Activated CD4-positive, alpha-beta T cell treated with anti-CD3 and anti-CD28 coated beads, Interleukin-2, amount 10 ng/mL, durations not matched to agents 7 days and 5 days (primary cell): ENCODE data around the gene NAGLU. TPM values are rescaled to one million over a fixed set of nuclear protein-coding genes. Genes with fewer than 3 reads are reported as not detected.
A peak's percentile ranks its signal among the peaks of the same experiment; 100 is the strongest.
"Not testable (repeated sequence)": the region's sequence is repeated elsewhere in the genome, so short reads cannot be mapped to it uniquely, and the experiment has no call there.

Experiments used
- CTCF ChIA-PET: fragments of 350-600 bp; sonication (Branson Sonifier 250); formaldehyde crosslinking; loops from one replicate; lab custom pipeline; 2021; ENCODE audit warnings: antibody characterized with exemption; lab: Charles Lee
- POLR2A ChIA-PET: fragments of 350-600 bp; sonication (Branson Sonifier 250); formaldehyde crosslinking; loops from one replicate; lab custom pipeline; 2021; ENCODE audit warnings: antibody characterized with exemption; lab: Charles Lee
- DNase-seq: peaks from one replicate; pipeline ENCODE4 v3.0.0-alpha.2; 2020
- H3K27ac Mint-ChIP-seq: one replicate; pipeline ENCODE4 v1.8.0; 2021; ENCODE audit warnings: mild to moderate bottlenecking, moderate library complexity, mixed read lengths
- H3K27me3 Mint-ChIP-seq: one replicate; pipeline ENCODE4 v1.8.0; 2021; ENCODE audit warnings: mixed read lengths
- H3K36me3 Mint-ChIP-seq: one replicate; pipeline ENCODE4 v1.8.0; 2021; ENCODE audit warnings: low read depth, mixed read lengths
- H3K4me1 Mint-ChIP-seq: one replicate; pipeline ENCODE4 v1.8.0; 2021; ENCODE audit warnings: mixed read lengths
- H3K4me3 Mint-ChIP-seq: one replicate; pipeline ENCODE4 v1.8.0; 2021; ENCODE audit warnings: mild to moderate bottlenecking, moderate library complexity, mixed read lengths
- H3K9me3 Mint-ChIP-seq: one replicate; pipeline ENCODE4 v1.8.0; 2021; ENCODE audit warnings: mixed read lengths
- total RNA-seq, 2 experiments: library from RNA; stranded (reverse); gene quantifications; one replicate each; pipeline ENCODE4 v1.2.3, GENCODE V29; 2021

NAGLU gene
- total RNA-seq, 2 experiments from 2014 or later = 16.4 to 18.8 TPM

DNA sequence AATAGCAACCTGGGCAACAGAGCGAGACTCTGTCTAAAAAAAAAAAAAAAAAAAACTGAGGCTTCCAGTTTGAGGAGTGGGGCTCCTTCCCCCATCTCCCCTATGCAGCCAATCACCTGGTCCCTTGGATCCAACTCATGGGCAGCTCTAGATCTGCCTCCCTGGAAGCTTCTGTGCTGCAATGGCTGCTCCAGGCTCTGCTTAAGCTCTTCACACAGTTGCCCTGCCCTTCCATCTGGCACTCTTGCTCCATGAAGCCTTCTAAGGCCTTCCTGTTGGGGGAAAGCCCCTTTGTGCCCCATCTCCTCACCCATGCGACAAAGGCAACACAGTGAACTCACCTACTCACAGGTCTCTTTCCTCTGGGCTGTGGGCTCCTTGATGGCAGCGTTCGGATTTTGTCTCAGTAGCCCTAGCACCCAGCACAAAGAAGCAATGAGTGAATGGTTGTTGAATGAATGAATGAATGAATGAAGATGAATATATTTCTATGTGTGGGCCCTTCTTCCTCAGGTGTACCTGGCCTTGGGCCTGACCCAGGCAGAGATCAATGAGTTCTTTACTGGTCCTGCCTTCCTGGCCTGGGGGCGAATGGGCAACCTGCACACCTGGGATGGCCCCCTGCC, 1.9 kb downstream of the NAGLU start:
- peaks cover 52% of the 10 kb centered on the region for H3K4me1 Mint-ChIP-seq

DNA sequence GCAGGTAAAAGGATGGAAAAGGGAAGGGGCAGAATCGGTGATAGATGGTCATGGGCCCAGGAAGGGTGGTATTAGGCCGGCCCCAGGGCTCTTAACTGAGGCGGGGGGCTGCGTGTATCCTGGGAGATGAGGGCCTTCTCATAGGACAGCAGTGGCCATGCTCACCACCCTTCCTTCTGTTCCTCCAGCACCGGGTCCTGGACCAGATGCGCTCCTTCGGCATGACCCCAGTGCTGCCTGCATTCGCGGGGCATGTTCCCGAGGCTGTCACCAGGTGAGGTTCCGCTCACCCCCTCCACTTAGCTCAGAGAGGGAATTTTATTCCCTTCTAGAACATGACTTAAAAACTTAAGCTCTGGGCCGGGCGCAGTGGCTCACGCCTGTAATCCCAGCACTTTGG, 2.4 kb downstream of the NAGLU start:
- DNase-seq = no peak
- no peaks in the 10 kb centered on the region for H3K9me3 Mint-ChIP-seq
- H3K36me3 Mint-ChIP-seq = peaks cover 9% of the 10 kb centered on the region
- H3K4me1 Mint-ChIP-seq = peaks cover 50% of the 10 kb centered on the region
- POLR2A ChIA-PET = no interaction called here
- no peak overlapping the region for H3K27ac Mint-ChIP-seq
- H3K27me3 Mint-ChIP-seq = peaks cover 3% of the 10 kb centered on the region
- CTCF ChIA-PET = interaction anchor here (1.0 kb wide), 1 partner anchor 381 kb away, joined by 3 read pairs; no protein-coding TSS in a partner anchor
- no peak overlapping the region for H3K4me3 Mint-ChIP-seq

More for the DNA sequence above, 1.9 kb downstream of the NAGLU start:
- no peak for DNase-seq
- ChIA-PET POLR2A (no interaction called here), CTCF (interaction anchor here (1.0 kb wide), 1 partner anchor 381 kb away, joined by 3 read pairs; no protein-coding TSS in a partner anchor)
- H3K27ac Mint-ChIP-seq = peak overlapping the region; percentile 67
- H3K9me3 Mint-ChIP-seq = no peaks in the 10 kb centered on the region
- H3K27me3 Mint-ChIP-seq = peaks cover 5% of the 10 kb centered on the region
- peak overlapping the region; percentile 78 for H3K4me3 Mint-ChIP-seq
- peaks cover 9% of the 10 kb centered on the region for H3K36me3 Mint-ChIP-seq

GRCh38 chr17:42540558-42540957, 4.5 kb downstream of the NAGLU start:
- CTCF ChIA-PET = interaction anchor here (0.6 to 1.8 kb wide), 4 partner anchors 9 to 226 kb away, joined by 3 to 9 read pairs (median 4); no protein-coding TSS in a partner anchor
- DNase-seq = not testable (repeated sequence)

DNA sequence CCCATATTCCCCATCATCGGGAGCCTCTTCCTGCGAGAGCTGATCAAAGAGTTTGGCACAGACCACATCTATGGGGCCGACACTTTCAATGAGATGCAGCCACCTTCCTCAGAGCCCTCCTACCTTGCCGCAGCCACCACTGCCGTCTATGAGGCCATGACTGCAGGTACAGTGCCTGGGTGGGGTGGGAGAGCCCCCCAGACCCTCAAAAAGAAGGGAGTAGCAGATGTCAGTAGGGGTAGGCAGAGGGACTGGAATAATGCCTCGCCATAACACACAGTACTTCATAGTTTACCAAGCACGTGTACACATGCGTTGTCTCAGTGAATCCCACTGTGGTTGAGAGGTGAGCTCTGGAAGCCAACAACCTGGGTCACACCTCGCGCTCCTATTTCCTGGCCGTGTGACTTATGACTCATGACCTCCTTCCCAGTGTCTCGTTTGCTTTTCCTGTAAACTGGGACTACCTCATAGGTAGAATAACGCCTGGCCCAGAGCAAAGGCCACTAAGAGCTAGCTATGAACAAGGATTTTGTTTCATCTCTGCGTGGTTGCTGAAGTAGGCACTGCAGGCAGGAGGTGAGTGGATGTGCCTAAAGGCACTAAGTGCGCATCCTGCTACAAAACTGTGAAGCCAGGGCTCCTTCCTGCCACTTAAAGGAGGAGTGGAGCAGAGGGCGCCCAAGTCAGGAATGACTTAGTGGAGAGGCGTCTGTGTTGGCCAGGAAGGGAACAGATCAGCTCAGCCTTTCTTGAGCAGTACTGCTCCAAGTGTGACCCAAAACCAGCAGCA, 5.2 kb downstream of the NAGLU start:
- DNase-seq = no peak
- Mint-ChIP-seq H3K27me3 (no peaks in the 10 kb centered on the region), H3K9me3 (no peaks in the 10 kb centered on the region), H3K4me1 (peaks cover 41% of the 10 kb centered on the region), H3K4me3 (peak overlapping the region; percentile 14), H3K36me3 (peaks cover 9% of the 10 kb centered on the region), H3K27ac (peak overlapping the region; percentile 77)
- ChIA-PET CTCF (interaction anchor here (0.5 to 1.8 kb wide), 8 partner anchors 10 to 1660 kb away, joined by 3 to 9 read pairs (median 4); no protein-coding TSS in a partner anchor), POLR2A (interaction anchor here (0.7 kb wide), 1 partner anchor 299 kb away, joined by 3 read pairs; no protein-coding TSS in a partner anchor)

More at GRCh38 chr17:42540558-42540957, 4.5 kb downstream of the NAGLU start:
- H3K36me3 Mint-ChIP-seq, POLR2A ChIA-PET, H3K27me3 Mint-ChIP-seq, H3K9me3 Mint-ChIP-seq, H3K4me3 Mint-ChIP-seq: not testable (repeated sequence)
- H3K27ac Mint-ChIP-seq = peak overlapping the region; percentile 76
- H3K4me1 Mint-ChIP-seq = peaks cover 43% of the 10 kb centered on the region

DNA sequence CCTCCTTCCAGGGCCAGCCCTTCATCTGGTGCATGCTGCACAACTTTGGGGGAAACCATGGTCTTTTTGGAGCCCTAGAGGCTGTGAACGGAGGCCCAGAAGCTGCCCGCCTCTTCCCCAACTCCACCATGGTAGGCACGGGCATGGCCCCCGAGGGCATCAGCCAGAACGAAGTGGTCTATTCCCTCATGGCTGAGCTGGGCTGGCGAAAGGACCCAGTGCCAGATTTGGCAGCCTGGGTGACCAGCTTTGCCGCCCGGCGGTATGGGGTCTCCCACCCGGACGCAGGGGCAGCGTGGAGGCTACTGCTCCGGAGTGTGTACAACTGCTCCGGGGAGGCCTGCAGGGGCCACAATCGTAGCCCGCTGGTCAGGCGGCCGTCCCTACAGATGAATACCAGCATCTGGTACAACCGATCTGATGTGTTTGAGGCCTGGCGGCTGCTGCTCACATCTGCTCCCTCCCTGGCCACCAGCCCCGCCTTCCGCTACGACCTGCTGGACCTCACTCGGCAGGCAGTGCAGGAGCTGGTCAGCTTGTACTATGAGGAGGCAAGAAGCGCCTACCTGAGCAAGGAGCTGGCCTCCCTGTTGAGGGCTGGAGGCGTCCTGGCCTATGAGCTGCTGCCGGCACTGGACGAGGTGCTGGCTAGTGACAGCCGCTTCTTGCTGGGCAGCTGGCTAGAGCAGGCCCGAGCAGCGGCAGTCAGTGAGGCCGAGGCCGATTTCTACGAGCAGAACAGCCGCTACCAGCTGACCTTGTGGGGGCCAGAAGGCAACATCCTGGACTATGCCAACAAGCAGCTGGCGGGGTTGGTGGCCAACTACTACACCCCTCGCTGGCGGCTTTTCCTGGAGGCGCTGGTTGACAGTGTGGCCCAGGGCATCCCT, 7.4 kb downstream of the NAGLU start:
- DNase-seq = no peak
- Mint-ChIP-seq H3K36me3 (peaks cover 9% of the 10 kb centered on the region), H3K4me3 (no peak overlapping the region), H3K27me3 (no peaks in the 10 kb centered on the region), H3K27ac (no peak overlapping the region), H3K4me1 (peaks cover 26% of the 10 kb centered on the region), H3K9me3 (no peaks in the 10 kb centered on the region)
- POLR2A ChIA-PET = interaction anchor here (0.6 kb wide), 1 partner anchor 249 kb away, joined by 3 read pairs; no protein-coding TSS in a partner anchor
- CTCF ChIA-PET = interaction anchor here (1.2 to 1.4 kb wide), 3 partner anchors 9 to 34 kb away, joined by 3 to 4 read pairs (median 4); partner anchors contain the start of gene PSMC3IP

- Mint-ChIP-seq H3K27me3 (no peaks in the 10 kb centered on the region), H3K4me3 (no peak overlapping the region), H3K27ac (no peak overlapping the region), H3K36me3 (peaks cover 2% of the 10 kb centered on the region), H3K9me3 (no peaks in the 10 kb centered on the region), H3K4me1 (peaks cover 29% of the 10 kb centered on the region)
- ChIA-PET POLR2A (no interaction called here), CTCF (interaction anchor here (1.2 kb wide), 1 partner anchor 34 kb away, joined by 3 read pairs; no protein-coding TSS in a partner anchor)
- DNase-seq = no peak
Measured at GRCh38 chr17:42544874-42545283, 8.8 kb downstream of the NAGLU start.

DNA sequence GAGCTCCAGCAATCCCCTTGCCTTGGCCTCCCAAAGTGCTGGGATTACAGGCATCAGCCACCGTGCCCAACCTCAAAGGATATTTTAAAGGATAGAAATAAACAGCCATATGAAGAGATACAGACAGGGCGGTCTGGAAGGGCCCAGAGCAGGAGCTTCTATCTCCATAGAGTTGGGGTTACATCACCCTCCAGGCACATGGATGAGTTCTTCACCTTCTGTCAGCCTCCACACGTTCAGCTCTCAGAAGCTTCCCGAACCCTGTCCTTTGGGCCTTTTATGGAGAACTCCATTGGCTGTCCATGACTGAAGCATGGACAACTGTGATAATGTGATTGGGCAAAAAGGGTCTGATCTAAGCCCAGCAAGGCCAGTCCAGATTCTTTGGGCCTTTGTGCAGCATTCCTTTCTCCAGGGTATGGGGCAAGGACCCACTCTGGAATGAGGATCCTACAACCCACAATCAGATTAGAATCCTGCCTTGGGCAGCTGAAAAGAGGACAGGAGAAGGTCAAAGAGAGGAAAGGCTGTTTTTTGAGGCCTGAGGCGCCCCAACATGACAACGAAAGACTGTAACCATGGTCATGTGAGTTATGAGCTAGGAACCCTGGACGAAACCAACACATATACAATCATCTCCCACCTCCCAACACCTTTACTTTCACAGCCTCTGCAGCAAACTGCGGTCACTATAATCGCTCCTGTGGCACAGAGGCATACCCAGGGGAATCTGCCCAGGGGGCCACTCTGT, 9.9 kb downstream of the NAGLU start:
- H3K27me3 Mint-ChIP-seq, H3K4me3 Mint-ChIP-seq, DNase-seq, POLR2A ChIA-PET, H3K27ac Mint-ChIP-seq, H3K9me3 Mint-ChIP-seq, H3K36me3 Mint-ChIP-seq: not testable (repeated sequence)
- CTCF ChIA-PET = interaction anchor here (1.2 kb wide), 1 partner anchor 33 kb away, joined by 3 read pairs; no protein-coding TSS in a partner anchor
- peaks cover 21% of the 10 kb centered on the region for H3K4me1 Mint-ChIP-seq

DNA sequence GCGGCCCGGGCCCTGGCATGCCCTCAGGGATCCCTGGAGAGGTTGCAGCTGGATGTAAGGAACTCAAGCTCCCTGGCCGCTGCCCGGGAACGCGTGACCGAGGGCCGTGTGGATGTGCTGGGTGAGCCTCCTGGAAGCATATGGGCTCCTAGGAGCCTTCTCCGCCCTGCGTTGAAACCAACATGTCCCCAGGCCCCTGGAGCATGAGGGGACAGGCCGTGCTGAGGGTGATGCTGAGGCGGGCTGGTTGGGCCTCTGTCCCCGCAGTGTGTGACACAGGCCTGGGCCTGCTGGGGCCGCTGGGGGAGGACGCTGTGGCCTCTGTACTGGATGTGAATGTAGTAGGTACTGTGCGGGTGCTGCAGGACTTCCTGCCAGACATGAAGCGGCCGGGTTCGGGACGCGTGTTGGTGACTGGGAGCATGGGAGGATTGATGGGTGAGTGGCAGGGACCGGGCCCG, 11.0 kb downstream of the NAGLU start:
- DNase-seq = no peak
- CTCF ChIA-PET = interaction anchor here (0.5 to 1.7 kb wide), 3 partner anchors 10 to 737 kb away, joined by 3 to 10 read pairs (median 3); no protein-coding TSS in a partner anchor
- no peak overlapping the region for H3K4me3 Mint-ChIP-seq
- H3K27ac Mint-ChIP-seq = no peak overlapping the region
- POLR2A ChIA-PET = no interaction called here
- no peaks in the 10 kb centered on the region for H3K27me3 Mint-ChIP-seq
- peaks cover 13% of the 10 kb centered on the region for H3K4me1 Mint-ChIP-seq
- H3K36me3 Mint-ChIP-seq = peaks cover 3% of the 10 kb centered on the region
- H3K9me3 Mint-ChIP-seq = no peaks in the 10 kb centered on the region

DNA sequence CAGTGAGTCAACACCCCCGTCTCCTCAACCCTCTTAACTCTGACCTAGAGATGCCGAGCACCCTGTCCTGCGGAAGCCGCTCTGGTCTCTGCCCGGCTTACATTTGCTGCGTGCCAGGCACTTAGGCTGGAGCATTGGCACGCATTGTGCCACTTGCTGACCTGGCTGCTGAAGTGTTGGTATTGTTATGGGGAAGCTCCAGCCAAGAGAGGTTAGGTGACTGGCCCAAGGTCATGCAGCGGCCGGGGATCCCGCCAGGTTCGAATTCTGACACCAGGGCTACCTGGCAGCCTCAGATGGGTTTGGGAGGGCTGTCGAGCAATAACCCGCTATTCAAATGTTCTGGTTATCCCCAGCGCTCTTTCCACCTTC, 11.6 kb downstream of the NAGLU start:
- DNase-seq = no peak
- ChIA-PET POLR2A (no interaction called here), CTCF (interaction anchor here (0.5 to 1.7 kb wide), 7 partner anchors 11 to 737 kb away, joined by 3 to 10 read pairs (median 4); partner anchors contain the start of gene NAGLU)
- H3K27ac Mint-ChIP-seq = no peak overlapping the region
- H3K27me3 Mint-ChIP-seq = no peaks in the 10 kb centered on the region
- H3K4me1 Mint-ChIP-seq = peaks cover 15% of the 10 kb centered on the region
- H3K4me3 Mint-ChIP-seq = no peak overlapping the region
- peaks cover 3% of the 10 kb centered on the region for H3K36me3 Mint-ChIP-seq
- H3K9me3 Mint-ChIP-seq = no peaks in the 10 kb centered on the region

GRCh38 chr17:42548070-42548837, 12.2 kb downstream of the NAGLU start:
- no peak overlapping the region for H3K27ac Mint-ChIP-seq
- H3K9me3 Mint-ChIP-seq = no peaks in the 10 kb centered on the region
- peaks cover 3% of the 10 kb centered on the region for H3K36me3 Mint-ChIP-seq
- H3K27me3 Mint-ChIP-seq = no peaks in the 10 kb centered on the region
- peaks cover 16% of the 10 kb centered on the region for H3K4me1 Mint-ChIP-seq
- ChIA-PET CTCF (interaction anchor here (1.1 to 1.7 kb wide), 5 partner anchors 10 to 30 kb away, joined by 3 to 10 read pairs (median 5); partner anchors contain the start of gene NAGLU), POLR2A (no interaction called here)
- peak overlapping the region; percentile 52 for H3K4me3 Mint-ChIP-seq
- DNase-seq = peak; percentile 83
